Endothelial cell of coronary artery (primary cell): ENCODE results near the gene ZNF554. TPM values are rescaled to one million over a fixed set of nuclear protein-coding genes. Genes with fewer than 3 reads are reported as not detected.

Experiments
- total RNA-seq: library from RNA; depleted of rRNA; stranded (reverse); fragments of >200 nt; gene quantifications from 2 replicates; pipeline ENCODE4 v1.2.3, GENCODE V29; 2014

The ZNF554 gene
- total RNA-seq, result 2.3 and 2.9 TPM in 2 replicates

GRCh38 chr19:2819540-2820111, at the start of gene ZNF554:
Gene ZNF554, plus strand, starts transcription at chr19:2819868. Its CDS starts 204 bp downstream, at chr19:2820072.

GRCh38 chr19:2782936-2783780, 36.5 kb upstream of the ZNF554 start, which contains the start of gene SGTA:
Gene SGTA, minus strand, starts transcription at chr19:2783273. Its CDS starts 14,205 bp downstream, at chr19:2769068.

GRCh38 chr19:2785244-2785997, 34.2 kb upstream of the ZNF554 start, which contains the start of gene THOP1:
Gene THOP1, plus strand, starts transcription at chr19:2785503. Its CDS starts 160 bp downstream, at chr19:2785663.

GRCh38 chr19:2840794-2841791, 21.4 kb downstream of the ZNF554 start, which contains the start of gene ZNF555:
Gene ZNF555, plus strand, starts transcription at chr19:2841475. Its CDS starts 98 bp downstream, at chr19:2841573.

GRCh38 chr19:2867025-2867991, 47.6 kb downstream of the ZNF554 start, which contains the start of gene ZNF556:
Gene ZNF556, plus strand, starts transcription at chr19:2867335. Its CDS starts 87 bp downstream, at chr19:2867422.

Other genes starting within 250 kb of the ZNF554 start
- 0.18 and 0.28 TPM in 2 replicates for gene GNG7, start 117.2 kb upstream of the ZNF554 start, total RNA-seq
- gene DIRAS1, start 98.5 kb upstream of the ZNF554 start, total RNA-seq, result 0.09 TPM in 1 of 2 replicates, not detected in the other
- 19.9 and 21.0 TPM in 2 replicates for gene SLC39A3, start 79.9 kb upstream of the ZNF554 start, total RNA-seq
- 35.7 and 36.8 TPM in 2 replicates for gene SGTA, start 36.6 kb upstream of the ZNF554 start, total RNA-seq
- 110 and 144 TPM in 2 replicates for gene THOP1, start 34.4 kb upstream of the ZNF554 start, total RNA-seq
- 4.4 and 5.4 TPM in 2 replicates for gene ZNF555, start 21.6 kb downstream of the ZNF554 start, total RNA-seq
- not detected in 2 replicates for gene ZNF556, start 47.5 kb downstream of the ZNF554 start, total RNA-seq
- 4.4 and 4.6 TPM in 2 replicates for gene ZNF57, start 81.1 kb downstream of the ZNF554 start, total RNA-seq
- gene ZNF77, start 125.1 kb downstream of the ZNF554 start, total RNA-seq, result 7.6 and 10.4 TPM in 2 replicates
- 0.99 and 4.5 TPM in 2 replicates for gene TLE6, start 157.7 kb downstream of the ZNF554 start, total RNA-seq
- 11.8 and 47.5 TPM in 2 replicates for gene TLE2, start 209.4 kb downstream of the ZNF554 start, total RNA-seq
- gene TLE5, start 242.6 kb downstream of the ZNF554 start, total RNA-seq, result 148 and 183 TPM in 2 replicates